Stimulated activated CD4-positive, alpha-beta T cell treated with anti-CD3 and anti-CD28 coated beads, TNF-alpha, amount 100 ng/mL, for 24 hours (primary cell): ENCODE results near the gene WAPL.

ENCODE experiments used
- DNase-seq, 3 experiments: peaks; one replicate each; pipeline ENCODE4 v3.0.0-alpha.2; 2020; ENCODE audit warnings: low read depth in 3 of 3

The WAPL gene

GRCh38 chr10:86524225-86524962, 2.8 kb upstream of the WAPL start:
- DNase-seq = no peak

GRCh38 chr10:86523348-86523747, 1.8 kb upstream of the WAPL start:
- no peak for DNase-seq

GRCh38 chr10:86522510-86522855, 891 bp upstream of the WAPL start:
- no peak for DNase-seq

- peak; percentile 13 to 57 (median 28) for DNase-seq
These were observed 518 bp downstream of the WAPL start for GRCh38 chr10:86520871-86521677.

GRCh38 chr10:86518781-86519180, 2.8 kb downstream of the WAPL start:
- no peak for DNase-seq

- no peak for DNase-seq
These were observed 9.5 kb downstream of the WAPL start for GRCh38 chr10:86512137-86512536.

DNA sequence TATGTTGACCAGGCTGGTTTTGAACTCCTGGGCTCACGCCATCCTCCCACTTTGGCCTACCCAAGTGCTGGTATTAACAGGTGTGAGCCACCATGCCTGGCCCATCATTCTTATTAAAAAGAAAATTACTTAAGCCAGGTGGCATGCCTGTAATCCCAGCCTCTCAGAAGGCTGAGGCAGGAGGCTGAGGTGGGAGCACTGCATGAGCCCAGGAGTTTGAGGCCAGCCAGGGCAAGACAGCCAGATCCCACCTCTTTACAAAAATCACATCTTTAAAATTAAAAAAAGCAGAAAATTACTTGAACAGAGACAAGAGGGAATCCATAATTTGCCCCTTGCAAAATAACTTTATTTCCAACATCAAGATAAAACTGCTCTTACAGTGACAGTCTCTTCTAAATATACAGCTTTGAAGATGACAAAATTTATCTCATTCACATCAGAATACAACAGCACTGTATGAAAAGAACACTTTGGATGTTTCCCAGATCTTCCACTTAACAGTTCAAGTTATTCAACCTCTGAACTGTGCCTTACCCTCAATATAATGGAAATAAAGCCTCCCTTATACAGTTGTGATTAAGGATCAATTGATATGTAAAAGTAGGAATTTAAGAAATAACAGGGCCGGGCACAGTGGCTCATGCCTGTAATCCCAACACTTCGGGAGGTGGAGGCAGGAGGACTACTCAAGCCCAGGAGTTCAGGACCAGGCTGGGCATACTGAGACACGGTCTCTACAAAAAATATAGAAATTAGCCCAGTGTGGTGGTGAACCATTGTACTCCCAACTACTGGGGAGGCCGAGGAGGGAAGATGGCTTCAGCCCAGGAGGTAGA, 10.3 kb downstream of the WAPL start:
- DNase-seq = no peak

DNA sequence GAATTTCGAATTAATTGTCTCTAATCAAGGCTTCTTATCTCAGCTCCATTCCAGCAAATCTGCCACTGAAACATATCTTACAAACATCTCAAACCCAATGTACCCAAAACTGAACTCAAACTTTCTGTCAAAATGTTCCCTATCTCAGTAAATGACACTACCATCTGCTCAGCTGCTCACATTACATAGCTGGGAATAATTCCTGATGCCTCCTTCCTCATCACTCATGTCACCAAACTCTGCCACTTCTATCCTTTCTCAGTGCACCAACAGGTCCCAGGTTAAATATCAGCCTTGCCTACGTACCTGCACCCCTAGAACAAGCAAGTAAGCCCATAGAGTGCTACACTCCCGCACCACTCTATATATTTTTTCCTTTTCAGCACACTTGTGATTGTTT, 12.4 kb downstream of the WAPL start:
- DNase-seq = no peak

DNA sequence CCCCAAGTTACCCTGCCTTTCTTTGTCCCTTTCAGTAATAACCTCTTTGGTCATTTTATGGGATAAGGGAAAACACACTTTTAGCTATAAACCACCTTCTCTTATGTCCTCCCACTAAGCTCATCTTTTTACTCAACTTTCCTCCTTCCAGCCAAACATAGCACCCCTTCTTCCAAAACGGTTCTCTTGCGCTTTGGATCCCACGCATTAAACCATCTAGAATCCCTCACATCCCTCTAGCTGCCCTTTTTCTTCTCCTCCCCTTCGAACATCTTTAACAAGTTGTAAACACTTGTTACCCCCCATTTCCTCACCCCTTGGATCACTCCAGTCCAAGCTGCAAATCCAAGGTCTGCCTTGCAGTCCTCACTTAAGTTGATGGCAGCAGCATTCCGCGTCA, 13.4 kb downstream of the WAPL start:
- no peak for DNase-seq

- no peak for DNase-seq
These were observed 15.1 kb downstream of the WAPL start for GRCh38 chr10:86506499-86506898.

GRCh38 chr10:86506062-86506461, 15.5 kb downstream of the WAPL start:
- DNase-seq = no peak

GRCh38 chr10:86504510-86504909, 17.1 kb downstream of the WAPL start:
- no peak for DNase-seq

DNA sequence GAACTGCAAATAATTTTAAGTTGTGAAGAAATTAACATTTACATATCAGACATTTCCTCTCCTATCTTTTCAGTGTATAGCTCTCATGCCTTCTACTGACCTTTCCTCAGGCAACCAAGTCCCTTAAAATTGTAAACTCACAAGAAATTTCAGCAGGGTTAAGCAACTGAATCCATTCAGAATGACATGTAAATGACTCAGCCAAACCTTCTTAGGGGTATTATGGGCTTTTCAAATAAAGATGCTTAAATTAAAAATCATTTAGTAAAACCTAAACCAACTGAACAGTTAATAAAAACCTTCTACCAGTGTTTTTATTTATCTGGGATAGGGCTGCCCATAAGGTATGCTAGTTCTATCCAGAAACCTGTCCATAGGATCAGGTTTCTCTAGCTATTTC, 20.7 kb downstream of the WAPL start:
- no peak for DNase-seq

- DNase-seq = no peak
These were observed 23.0 kb downstream of the WAPL start for GRCh38 chr10:86498598-86498997.

GRCh38 chr10:86497621-86498020, 24.0 kb downstream of the WAPL start:
- no peak for DNase-seq

DNA sequence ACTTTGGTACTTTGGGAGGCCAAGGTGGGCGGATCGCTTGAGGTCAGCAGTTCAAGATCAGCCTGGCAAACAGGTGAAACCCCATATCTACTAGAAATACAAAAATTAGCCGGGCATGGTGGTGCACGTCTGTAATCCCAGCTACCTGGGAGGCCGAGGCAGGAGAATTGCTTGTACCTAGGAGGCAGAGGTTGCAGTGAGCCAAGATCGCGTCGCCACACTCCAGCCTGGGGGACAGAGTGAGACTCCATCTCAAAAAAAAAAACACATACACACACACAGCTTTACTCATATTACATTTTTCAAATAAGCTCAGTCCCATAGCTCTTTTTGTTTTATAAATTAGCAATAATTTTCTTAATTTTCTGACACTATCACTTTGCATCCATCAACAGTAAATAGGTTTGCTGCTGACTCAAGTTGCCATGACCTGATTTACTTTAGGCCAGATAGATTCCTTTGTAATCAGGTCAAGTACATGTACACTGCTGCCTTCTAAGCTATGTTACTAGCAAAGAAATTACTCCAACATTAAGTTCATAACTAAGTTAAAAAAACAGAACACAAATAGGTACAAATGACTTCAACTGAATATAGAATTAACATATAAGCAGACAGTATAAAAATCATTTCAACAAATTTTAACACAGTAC, 31.5 kb downstream of the WAPL start:
- no peak for DNase-seq

GRCh38 chr10:86489071-86489810, 32.4 kb downstream of the WAPL start:
- DNase-seq = no peak

DNA sequence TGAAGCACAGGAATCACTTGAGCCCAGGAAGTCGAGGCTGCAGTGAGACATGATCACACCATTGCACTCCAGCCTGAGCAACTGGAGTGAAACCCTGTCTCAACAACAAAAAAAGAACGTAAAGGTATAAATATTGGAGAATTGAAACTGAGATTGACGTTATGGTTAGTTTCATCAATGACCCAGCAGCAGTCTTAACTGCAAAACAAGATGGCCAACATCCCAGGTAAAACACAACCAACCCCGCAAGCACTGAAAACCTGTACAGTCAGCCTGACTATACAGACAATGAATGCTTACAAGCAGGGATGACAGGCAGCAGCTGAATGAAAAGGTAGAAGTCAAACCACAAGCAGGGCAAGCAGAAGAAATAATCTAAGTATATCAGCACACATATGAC, 34.7 kb downstream of the WAPL start:
- no peak for DNase-seq

DNA sequence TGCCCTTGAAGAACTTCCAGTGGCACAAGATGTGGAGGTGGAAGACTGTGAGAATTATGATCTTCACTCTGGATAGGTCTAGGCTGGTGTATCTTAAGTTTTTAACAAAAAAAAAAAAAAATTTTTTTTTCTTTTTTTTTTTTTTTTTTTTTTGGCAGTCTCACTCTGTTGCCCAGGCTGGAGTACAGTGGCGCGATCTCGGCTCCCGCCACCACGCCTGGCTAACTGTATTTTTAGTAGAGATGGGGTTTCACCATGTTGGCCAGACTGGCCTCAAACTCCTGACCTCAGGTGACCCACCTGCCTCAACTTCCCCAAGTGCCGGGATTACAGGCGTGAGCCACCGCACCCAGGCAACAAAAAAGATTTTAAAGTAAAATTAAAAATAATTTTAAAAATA, 37.9 kb downstream of the WAPL start:
- DNase-seq = no peak

DNA sequence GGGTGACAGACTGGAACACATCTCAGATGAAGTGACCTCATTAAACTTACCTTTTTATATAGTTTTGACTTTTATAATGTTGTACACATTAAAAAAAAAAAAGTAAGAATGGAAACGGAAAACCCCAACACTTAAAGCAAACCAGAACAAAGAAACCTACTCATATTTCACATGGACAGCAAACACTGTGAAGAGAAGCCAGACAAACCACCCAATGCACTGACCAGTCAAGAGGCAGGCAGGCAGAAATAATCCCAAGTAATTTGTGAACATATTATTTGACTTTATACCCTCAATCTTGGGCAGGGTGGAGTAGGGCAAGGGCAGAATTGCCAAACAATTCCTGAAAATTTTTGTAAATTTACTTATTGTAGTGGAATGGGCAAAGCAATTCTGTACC, 39.8 kb downstream of the WAPL start:
- no peak for DNase-seq

DNA sequence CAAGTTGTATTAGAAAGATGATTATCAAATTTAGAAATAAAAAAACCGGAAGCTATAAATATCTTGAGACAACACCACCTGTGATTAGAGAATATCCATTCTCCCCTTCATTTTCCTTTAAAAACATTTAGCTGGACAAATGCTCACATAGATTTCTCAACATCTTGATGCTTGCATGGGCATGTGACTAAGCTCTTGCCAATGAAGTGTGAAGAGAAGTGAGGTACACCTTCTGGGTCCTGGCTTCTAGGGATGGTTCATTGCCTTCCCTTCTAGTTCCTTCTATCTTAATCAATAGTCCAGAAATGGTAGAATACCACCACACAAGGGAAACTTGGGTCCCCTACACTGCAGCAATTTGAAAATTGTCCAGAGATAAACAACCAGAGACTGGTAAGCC, 41.0 kb downstream of the WAPL start:
- DNase-seq = no peak
